SW480 (cell line): ENCODE measurements around the gene WDFY4.

Source experiments
- DNase-seq: peaks from one replicate; pipeline ENCODE4 v3.0.0-alpha.2; 2016; ENCODE audit warnings: low spot score

Gene WDFY4

GRCh38 chr10:48913674-48914073 lies 229.0 kb downstream of the WDFY4 start:
- DNase-seq = no peak

GRCh38 chr10:48923748-48924147 lies 239.1 kb downstream of the WDFY4 start:
- DNase-seq = no peak

DNA sequence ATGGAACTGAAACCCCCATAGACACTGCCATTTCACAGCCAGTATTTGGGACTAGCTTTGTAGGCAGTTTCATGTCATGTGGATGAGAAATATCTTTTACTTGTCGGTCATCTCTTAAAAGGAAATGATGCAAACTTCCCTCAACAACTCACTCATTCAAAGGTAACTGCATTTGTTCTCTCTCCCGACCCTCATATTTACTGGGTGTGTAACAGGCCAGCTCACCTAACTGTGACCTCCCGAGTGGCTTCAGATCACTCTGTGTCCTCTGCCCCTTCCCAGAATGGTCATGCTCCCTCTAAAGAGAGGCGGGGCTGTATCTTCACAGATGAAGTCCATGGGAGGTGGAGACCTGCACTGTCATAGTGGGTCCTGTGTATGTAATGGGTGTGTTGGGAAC lies 240.3 kb downstream of the WDFY4 start:
- DNase-seq = no peak

DNA sequence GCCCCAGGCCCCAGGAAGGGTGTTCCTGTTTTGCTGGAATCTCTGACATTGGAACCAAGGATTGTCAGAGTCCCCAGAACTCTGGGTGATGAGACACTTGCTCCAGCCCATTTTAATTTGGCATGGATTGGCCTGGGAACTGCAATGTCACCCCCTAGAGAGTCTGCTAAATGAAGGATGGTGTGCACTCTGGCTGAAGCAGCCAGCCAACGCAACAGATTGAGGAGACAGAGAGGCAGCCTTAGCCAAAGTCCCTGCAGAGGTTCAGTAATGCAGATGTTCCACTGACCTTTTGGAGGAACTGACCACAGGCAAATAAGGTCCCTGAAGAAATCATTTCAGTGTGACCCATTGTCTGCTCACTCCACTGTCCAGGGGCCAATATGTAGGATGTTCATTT lies 241.6 kb downstream of the WDFY4 start:
- no peak for DNase-seq

DNA sequence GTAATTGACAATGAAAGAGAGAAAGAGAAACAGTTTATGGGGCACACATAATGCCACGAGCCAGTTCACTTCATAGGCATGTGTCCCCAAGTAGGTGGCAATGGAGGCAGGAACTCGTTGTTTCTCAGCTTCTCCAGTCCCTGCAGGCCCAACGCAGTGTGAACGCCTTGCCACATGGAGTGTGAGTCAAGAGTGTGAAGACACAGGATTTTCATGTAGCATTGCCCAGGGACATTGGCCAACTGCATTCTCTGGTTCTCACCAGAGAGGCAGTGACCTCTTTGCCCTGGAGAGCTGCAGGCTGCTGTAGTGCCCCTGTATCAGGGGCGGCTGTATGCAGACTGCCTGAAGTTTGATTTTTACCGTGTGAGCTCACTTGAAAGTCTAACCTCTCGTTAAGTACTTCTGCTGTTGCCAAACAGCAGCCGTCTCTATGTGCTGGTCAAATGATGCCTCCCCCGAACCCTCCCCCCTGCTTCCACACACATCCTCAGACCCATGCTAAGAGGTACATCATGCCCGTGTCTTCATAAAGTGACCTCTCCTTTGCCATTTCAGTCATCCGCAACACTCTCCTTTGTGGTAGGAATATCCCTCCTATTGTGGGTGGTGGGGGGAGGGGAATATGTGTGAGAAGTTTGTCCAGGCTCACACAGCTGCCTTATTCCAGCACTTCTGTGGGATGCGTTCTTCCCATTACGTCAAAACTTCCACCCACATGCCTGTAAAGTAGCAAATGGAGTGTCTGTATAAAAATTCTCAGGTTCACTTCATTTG lies 242.3 kb downstream of the WDFY4 start:
- no peak for DNase-seq

GRCh38 chr10:48929413-48929990 lies 244.8 kb downstream of the WDFY4 start:
- DNase-seq = no peak

- no peak for DNase-seq
These were observed 246.5 kb downstream of the WDFY4 start for GRCh38 chr10:48931188-48931587.

DNA sequence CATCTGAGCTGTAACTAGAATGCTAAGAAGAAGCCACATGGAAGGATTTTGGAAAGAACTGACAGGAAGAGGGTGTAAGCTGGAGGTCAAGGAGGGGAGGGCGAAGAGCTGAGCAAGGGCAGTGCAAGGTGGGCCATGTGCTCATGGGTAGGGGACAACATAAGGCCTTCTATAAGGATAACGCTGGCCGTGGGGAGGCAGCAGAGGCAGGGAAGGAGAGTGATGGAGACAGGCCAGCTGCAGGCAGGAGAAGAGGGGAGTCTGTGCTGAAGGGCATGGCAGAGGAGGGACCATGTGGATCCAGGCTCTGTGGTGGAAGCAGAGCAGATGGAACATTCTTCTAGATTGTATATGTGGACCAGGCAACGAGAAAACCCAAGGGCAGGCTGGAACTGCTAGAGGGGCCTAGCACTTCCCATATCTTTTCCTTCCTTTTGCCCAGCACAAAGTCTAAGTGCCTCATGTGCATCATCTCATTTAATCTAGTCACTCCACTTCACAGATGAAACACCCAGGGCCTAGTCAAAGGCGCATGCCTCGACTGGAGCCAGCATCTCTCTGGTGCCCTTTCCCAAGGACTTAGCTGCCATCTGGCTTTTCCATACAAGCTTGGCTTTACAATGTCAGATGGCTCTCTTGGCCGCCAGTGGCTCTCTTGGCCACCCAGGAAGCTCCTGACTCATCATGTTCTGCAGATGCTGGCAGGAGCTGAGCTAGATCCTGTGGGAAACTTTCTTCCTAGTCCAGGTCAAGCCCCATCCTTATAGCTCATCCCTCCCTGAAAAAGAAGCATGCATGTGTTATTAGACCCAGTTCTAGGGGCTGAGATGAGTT lies 248.4 kb downstream of the WDFY4 start:
- no peak for DNase-seq

- no peak for DNase-seq
These were observed 250.2 kb downstream of the WDFY4 start for GRCh38 chr10:48934672-48935501.

DNA sequence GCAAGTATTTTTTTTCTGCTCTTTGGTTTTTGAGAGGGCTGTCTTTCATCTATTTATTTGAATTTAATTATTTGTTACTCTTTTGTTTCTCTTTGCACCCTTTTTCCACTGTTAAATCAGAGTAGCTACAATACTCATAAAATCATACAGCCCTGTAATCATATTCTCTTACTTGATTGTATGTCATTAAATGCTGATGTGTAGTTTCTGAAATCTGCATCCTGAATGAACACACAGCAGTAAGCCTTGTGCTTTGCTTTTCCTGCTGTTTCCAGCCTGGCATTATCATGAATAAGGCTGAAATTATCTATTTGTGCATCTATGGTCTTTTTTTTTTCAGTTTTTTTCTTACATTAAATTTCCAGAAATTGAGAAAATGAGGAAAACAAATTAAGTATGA lies 250.9 kb downstream of the WDFY4 start:
- no peak for DNase-seq

DNA sequence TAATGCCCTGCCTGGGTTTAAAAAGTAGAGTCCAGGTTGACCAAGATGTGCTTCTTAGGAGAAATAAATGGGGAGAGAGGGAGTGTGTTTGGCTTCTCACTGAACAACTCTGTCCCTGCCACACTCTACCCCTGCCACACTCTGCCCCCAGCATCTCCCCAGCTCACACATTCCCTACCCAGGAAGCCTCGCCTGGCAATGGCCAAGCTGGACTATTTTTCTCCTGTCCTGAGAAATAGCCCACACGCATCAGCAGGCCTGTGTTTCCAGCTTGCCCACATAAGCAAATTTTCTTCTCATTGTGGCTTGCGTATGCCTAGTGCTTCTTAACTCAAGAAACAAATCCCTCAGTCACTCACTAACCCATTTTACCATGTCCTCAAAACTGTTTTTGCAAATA lies 253.1 kb downstream of the WDFY4 start:
- DNase-seq = no peak

DNA sequence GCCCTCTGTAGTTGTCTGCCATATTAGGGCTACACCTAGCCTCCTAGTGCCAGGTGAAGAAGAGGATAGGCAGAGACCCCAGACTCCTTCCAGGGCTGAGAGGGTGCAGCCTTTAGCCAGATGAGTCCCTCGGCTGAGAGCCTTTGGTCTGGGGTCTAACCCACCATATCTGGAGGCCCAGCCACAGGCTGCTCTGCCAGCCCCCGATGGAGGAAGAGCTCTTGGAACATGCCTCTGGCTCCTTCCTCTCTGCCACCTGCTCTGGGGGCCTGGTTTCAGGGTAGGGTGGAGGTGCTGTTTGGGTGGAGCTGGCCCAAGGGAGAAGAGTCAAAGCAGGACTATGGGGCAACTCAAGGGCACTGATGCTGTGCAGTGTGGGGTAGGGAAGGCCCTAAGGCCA lies 253.6 kb downstream of the WDFY4 start:
- no peak for DNase-seq

DNA sequence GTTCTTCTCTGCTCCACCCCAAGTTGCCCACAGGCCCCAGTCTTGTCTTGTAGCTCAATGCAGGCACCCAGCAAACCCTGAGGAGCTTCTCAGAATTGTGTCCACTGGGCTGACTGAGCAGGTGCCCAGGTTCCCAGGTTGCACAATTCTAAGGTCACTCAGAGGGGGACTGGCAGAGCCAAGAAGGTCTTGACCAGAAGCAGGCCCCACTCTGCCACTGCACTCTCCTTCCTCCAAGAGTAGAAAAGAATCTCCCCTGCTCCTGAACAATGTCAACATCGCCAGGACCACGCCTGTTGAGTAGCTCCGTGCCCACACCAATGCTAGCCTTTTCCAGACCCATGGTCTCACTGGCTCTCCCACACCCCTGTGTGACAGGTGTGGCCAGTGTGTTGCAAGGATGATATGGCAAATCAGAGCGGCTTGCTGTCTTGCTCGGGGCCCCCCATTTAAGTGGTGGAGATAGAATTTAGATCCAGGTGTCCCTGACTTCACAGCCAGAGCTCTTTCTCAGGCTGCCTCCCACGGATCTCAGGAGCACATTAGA lies 254.4 kb downstream of the WDFY4 start:
- no peak for DNase-seq

- no peak for DNase-seq
These were observed 255.2 kb downstream of the WDFY4 start, which contains the start of gene LRRC18 for GRCh38 chr10:48939790-48940325. LRRC18 (minus strand) TSS chr10:48939840; CDS start chr10:48914155, 25,685 bp downstream.

GRCh38 chr10:48940372-48940771 lies 255.7 kb downstream of the WDFY4 start:
- no peak for DNase-seq

GRCh38 chr10:48940958-48941357 lies 256.3 kb downstream of the WDFY4 start:
- no peak for DNase-seq

GRCh38 chr10:48941427-48942075 lies 256.9 kb downstream of the WDFY4 start:
- DNase-seq = no peak

- DNase-seq = no peak
These were observed 258.4 kb downstream of the WDFY4 start for GRCh38 chr10:48943096-48943495.

GRCh38 chr10:48944171-48944570 lies 259.5 kb downstream of the WDFY4 start:
- DNase-seq = no peak

GRCh38 chr10:48945441-48946130 lies 260.9 kb downstream of the WDFY4 start:
- no peak for DNase-seq
